ENCODE measurements around the gene CD80.

Gene CD80

DNA sequence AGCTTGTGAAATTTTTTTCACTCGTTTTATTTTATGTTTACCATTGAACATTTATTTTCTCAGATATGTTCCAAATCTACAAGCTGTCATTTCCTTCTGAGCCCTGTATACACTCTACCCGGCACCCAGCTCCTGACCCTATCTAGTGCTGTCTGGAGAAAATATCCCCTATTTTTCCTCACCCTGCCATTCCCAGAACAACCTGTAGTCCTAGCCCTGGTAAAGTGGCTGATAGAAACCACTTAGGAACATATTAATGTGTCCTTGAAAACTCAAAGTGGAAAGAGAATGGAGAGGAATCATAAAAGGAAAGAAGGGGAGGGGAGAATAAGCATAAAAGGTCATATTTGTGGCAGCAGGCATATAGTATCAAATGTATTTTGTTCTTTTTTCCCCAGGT is 69.3 kb downstream of the CD80 start:
- no peak for TF ChIP-seq POLR2A (IDR thresholded peaks at IDR 0.05; ENCODE audit: extremely low read depth, insufficient read length)
- TF ChIP-seq, protein P1, sequence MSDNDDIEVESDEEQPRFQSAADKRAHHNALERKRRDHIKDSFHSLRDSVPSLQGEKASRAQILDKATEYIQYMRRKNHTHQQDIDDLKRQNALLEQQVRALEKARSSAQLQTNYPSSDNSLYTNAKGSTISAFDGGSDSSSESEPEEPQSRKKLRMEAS (IDR thresholded peaks at IDR 0.05; ENCODE audit: low read depth, low read length): no peak
- TF ChIP-seq, protein P2, sequence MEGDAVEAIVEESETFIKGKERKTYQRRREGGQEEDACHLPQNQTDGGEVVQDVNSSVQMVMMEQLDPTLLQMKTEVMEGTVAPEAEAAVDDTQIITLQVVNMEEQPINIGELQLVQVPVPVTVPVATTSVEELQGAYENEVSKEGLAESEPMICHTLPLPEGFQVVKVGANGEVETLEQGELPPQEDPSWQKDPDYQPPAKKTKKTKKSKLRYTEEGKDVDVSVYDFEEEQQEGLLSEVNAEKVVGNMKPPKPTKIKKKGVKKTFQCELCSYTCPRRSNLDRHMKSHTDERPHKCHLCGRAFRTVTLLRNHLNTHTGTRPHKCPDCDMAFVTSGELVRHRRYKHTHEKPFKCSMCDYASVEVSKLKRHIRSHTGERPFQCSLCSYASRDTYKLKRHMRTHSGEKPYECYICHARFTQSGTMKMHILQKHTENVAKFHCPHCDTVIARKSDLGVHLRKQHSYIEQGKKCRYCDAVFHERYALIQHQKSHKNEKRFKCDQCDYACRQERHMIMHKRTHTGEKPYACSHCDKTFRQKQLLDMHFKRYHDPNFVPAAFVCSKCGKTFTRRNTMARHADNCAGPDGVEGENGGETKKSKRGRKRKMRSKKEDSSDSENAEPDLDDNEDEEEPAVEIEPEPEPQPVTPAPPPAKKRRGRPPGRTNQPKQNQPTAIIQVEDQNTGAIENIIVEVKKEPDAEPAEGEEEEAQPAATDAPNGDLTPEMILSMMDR (IDR thresholded peaks at IDR 0.05; ENCODE audit: low read depth, low read length): no peak
- no peak for TF ChIP-seq MYC (IDR thresholded peaks at IDR 0.05; ENCODE audit: low read depth, low read length)
- no peak overlapping the region for H3K4me3 ChIP-seq (ENCODE audit: low read depth, low read length)
- no peak for DNase-seq (ENCODE audit: low read depth)

DNA sequence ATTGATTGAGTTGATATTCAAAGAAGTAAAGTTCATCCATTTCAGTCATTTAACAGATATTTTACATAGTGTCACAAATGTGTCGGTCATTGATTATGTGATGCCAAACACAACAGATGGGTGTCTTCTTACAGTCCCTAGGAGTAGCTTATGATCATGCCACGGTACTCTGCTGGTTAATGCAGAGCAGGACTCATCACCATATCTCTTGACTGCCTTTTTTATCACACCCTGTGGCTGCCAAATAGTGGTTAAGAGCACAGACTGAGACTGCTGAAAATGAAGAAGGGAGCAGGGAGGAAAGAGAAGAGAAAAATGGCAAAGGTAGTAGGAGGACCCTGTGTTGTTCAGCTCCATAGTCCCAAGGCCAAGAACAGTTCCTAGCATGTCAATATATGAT is 73.9 kb downstream of the CD80 start:
- no peak for DNase-seq (ENCODE audit: low read depth)
- TF ChIP-seq MYC (IDR thresholded peaks at IDR 0.05; ENCODE audit: low read depth, low read length) (no peak), POLR2A (IDR thresholded peaks at IDR 0.05; ENCODE audit: extremely low read depth, insufficient read length) (no peak)
- TF ChIP-seq, protein P1 (IDR thresholded peaks at IDR 0.05; ENCODE audit: low read depth, low read length): no peak
- TF ChIP-seq, protein P2 (IDR thresholded peaks at IDR 0.05; ENCODE audit: low read depth, low read length): no peak

DNA sequence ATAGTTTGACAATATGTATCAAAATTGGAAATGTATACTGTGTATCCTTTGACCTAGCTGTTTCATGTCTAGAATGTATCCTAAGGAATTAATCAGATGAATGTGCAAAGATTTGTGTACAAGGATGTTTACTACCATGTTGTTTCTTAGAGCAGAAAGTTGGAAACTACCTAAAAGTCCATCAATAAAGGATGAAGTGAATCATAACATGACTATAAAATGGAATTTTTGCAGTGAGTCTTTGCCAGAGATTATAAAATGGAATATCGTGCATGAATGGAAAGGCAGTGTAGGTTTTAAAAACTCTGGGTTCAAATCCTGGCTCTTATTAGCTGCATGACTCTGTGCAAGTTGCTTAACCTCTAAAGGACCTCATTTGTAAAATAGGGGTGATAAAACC is 76.3 kb downstream of the CD80 start:
- TF ChIP-seq, protein P2 (IDR thresholded peaks at IDR 0.05; ENCODE audit: low read depth, low read length): no peak
- TF ChIP-seq, protein P1 (IDR thresholded peaks at IDR 0.05; ENCODE audit: low read depth, low read length): no peak
- TF ChIP-seq MYC (IDR thresholded peaks at IDR 0.05; ENCODE audit: low read depth, low read length): no peak
- no peak for TF ChIP-seq POLR2A (IDR thresholded peaks at IDR 0.05; ENCODE audit: extremely low read depth, insufficient read length)
- H3K4me3 ChIP-seq (ENCODE audit: low read depth, low read length): no peak overlapping the region
- no peak for DNase-seq (ENCODE audit: low read depth)

More for the DNA sequence above, 73.9 kb downstream of the CD80 start:
- no peak overlapping the region for H3K4me3 ChIP-seq (ENCODE audit: low read depth, low read length)

DNA sequence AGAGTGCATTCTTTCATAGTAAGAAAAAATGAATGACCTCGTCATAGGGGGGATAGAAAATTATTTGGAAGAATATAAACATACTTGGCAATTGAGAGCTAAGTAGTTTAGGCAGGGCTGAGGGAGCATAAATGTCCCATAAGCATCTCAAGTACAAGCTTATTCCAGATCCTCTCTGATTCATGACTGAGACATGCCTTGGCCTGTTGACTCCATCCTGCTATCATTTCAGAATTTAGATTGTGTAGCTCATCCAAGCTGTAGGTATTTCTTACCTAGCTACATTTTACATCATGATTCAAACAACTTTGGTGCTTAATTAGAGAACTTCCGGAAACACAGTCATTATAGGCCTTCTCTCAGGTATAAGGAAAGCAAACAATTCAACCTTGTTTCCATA is 78.3 kb downstream of the CD80 start:
- no peak for DNase-seq (ENCODE audit: low read depth)
- no peak overlapping the region for H3K4me3 ChIP-seq (ENCODE audit: low read depth, low read length)
- TF ChIP-seq MYC (IDR thresholded peaks at IDR 0.05; ENCODE audit: low read depth, low read length) (no peak), POLR2A (IDR thresholded peaks at IDR 0.05; ENCODE audit: extremely low read depth, insufficient read length) (no peak)
- TF ChIP-seq, protein P1 (IDR thresholded peaks at IDR 0.05; ENCODE audit: low read depth, low read length): no peak
- TF ChIP-seq, protein P2 (IDR thresholded peaks at IDR 0.05; ENCODE audit: low read depth, low read length): no peak
